GM06990 (cell line): ENCODE measurements around the gene PRRC2A.

Experiments
- DNase-seq: peaks from one replicate; pipeline ENCODE4 v3.0.0-alpha.2; 2011; ENCODE audit not compliant: insufficient read length; ENCODE audit errors: extremely low read depth
- H3K27me3 ChIP-seq: replicated peaks from 2 replicates; pipeline ENCODE4 v1.6.0; 2011; ENCODE audit warnings: low read length; ENCODE audit not compliant: control insufficient read depth, insufficient read depth
- H3K36me3 ChIP-seq: 2 replicates; pipeline ENCODE4 v1.5.1; 2011; ENCODE audit warnings: low read length; ENCODE audit not compliant: control insufficient read depth, insufficient read depth
- H3K4me3 ChIP-seq: replicated peaks from 2 replicates; pipeline ENCODE4 v1.5.1; 2011; ENCODE audit warnings: low read depth, mild to moderate bottlenecking, control low read depth, low read length
- CTCF ChIP-seq: IDR thresholded peaks from 2 replicates; pipeline ENCODE4 v1.5.1; 2011; ENCODE audit warnings: low read length, control low read depth, mild to moderate bottlenecking, inconsistent platforms; ENCODE audit not compliant: insufficient read depth, poor library complexity, severe bottlenecking

The PRRC2A gene

GRCh38 chr6:31626952-31627351 is 6.4 kb downstream of the PRRC2A start:
- no peak for TF ChIP-seq CTCF
- Histone ChIP-seq H3K4me3 (no peak overlapping the region), H3K36me3 (peaks cover 65% of the 10 kb centered on the region), H3K27me3 (no peaks in the 10 kb centered on the region)
- DNase-seq, result no peak

- no peak overlapping the region for H3K4me3 ChIP-seq
- no peaks in the 10 kb centered on the region for H3K27me3 ChIP-seq
- peaks cover 71% of the 10 kb centered on the region for H3K36me3 ChIP-seq
- no peak for DNase-seq
- TF ChIP-seq CTCF, result no peak
Measured at GRCh38 chr6:31627690-31628287, 7.3 kb downstream of the PRRC2A start.

- Histone ChIP-seq H3K36me3 (peaks cover 71% of the 10 kb centered on the region), H3K4me3 (no peak overlapping the region), H3K27me3 (no peaks in the 10 kb centered on the region)
- DNase-seq, result no peak
- no peak for TF ChIP-seq CTCF
Measured at GRCh38 chr6:31629014-31629413, 8.5 kb downstream of the PRRC2A start.

- Histone ChIP-seq H3K36me3 (peaks cover 70% of the 10 kb centered on the region), H3K27me3 (no peaks in the 10 kb centered on the region), H3K4me3 (no peak overlapping the region)
- TF ChIP-seq CTCF, result no peak
- no peak for DNase-seq
Measured at GRCh38 chr6:31630177-31630934, 9.8 kb downstream of the PRRC2A start.

- no peak for TF ChIP-seq CTCF
- Histone ChIP-seq H3K36me3 (peaks cover 67% of the 10 kb centered on the region), H3K4me3 (no peak overlapping the region), H3K27me3 (no peaks in the 10 kb centered on the region)
- no peak for DNase-seq
Measured at GRCh38 chr6:31631209-31631608, 10.7 kb downstream of the PRRC2A start.
